PC-9 (cell line): ENCODE results near the gene PGK1.
"Not testable (repeated sequence)": the region's sequence is repeated elsewhere in the genome, so short reads cannot be mapped to it uniquely, and the experiment has no call there.

Experiments
- CTCF ChIP-seq: fragments of 200-600 bp; sonication (generic); conservative IDR thresholded peaks from 2 replicates; pipeline ENCODE4 v1.6.1; 2017; ENCODE audit warnings: mixed run types, antibody characterized with exemption, mild to moderate bottlenecking, moderate library complexity
- EZH2 ChIP-seq: fragments of 200-600 bp; sonication (generic); IDR thresholded peaks from 2 replicates; pipeline ENCODE4 v1.8.0; 2017; ENCODE audit warnings: antibody characterized with exemption, low read depth

GRCh38 chrX:78073147-78074077 is 30.6 kb upstream of the PGK1 start:
- TF ChIP-seq CTCF, EZH2: not testable (repeated sequence)
